Measurements from ENCODE around the gene CD40LG.

CD40LG gene

GRCh38 chrX:136652822-136653723, 5.1 kb downstream of the CD40LG start:
- DNase-seq: no peak

GRCh38 chrX:136656361-136656964, 8.5 kb downstream of the CD40LG start:
- DNase-seq: no peak

GRCh38 chrX:136658151-136658550, 10.2 kb downstream of the CD40LG start:
- no peak for DNase-seq

GRCh38 chrX:136659174-136659573, 11.2 kb downstream of the CD40LG start:
- DNase-seq: peak in 1 of 2 experiments; percentile 43

GRCh38 chrX:136660896-136661295, 12.9 kb downstream of the CD40LG start:
- no peak for DNase-seq

- no peak for DNase-seq
These were observed 14.1 kb downstream of the CD40LG start for GRCh38 chrX:136662104-136662503.

- DNase-seq: no peak
These were observed 15.0 kb downstream of the CD40LG start for GRCh38 chrX:136662976-136663375.

GRCh38 chrX:136665258-136665900, 17.4 kb downstream of the CD40LG start:
- DNase-seq: no peak

- DNase-seq: no peak
These were observed 18.1 kb downstream of the CD40LG start for GRCh38 chrX:136666088-136666487.

- DNase-seq: no peak
These were observed 19.6 kb downstream of the CD40LG start for GRCh38 chrX:136667446-136668168.

GRCh38 chrX:136671006-136671610, 23.1 kb downstream of the CD40LG start:
- DNase-seq: no peak

GRCh38 chrX:136674270-136674985, 26.5 kb downstream of the CD40LG start:
- DNase-seq: no peak

GRCh38 chrX:136679531-136679930, 31.6 kb downstream of the CD40LG start:
- no peak for DNase-seq

- DNase-seq: no peak
These were observed 36.2 kb downstream of the CD40LG start for GRCh38 chrX:136684120-136684519.

GRCh38 chrX:136687457-136687856, 39.5 kb downstream of the CD40LG start:
- no peak for DNase-seq

- no peak for DNase-seq
These were observed 41.5 kb downstream of the CD40LG start for GRCh38 chrX:136689436-136689835.

GRCh38 chrX:136691028-136691809, 43.3 kb downstream of the CD40LG start:
- DNase-seq: no peak

- no peak for DNase-seq
These were observed 44.3 kb downstream of the CD40LG start for GRCh38 chrX:136692271-136692670.

GRCh38 chrX:136694431-136695087, 46.6 kb downstream of the CD40LG start:
- no peak for DNase-seq

- DNase-seq: no peak
These were observed 49.2 kb downstream of the CD40LG start for GRCh38 chrX:136697156-136697555.

- no peak for DNase-seq
These were observed 60.4 kb downstream of the CD40LG start for GRCh38 chrX:136708348-136708747.

Data from activated T-cell treated with anti-CD3 and anti-CD28 coated beads, Interleukin-2, amount 50 U/mL, for 48 hours (primary cell).